Fibroblast of villous mesenchyme (primary cell): ENCODE measurements around the gene CTXND1. TPM values are rescaled to one million over a fixed set of nuclear protein-coding genes. Genes with fewer than 3 reads are reported as not detected.

Source experiments
- DNase-seq: peaks from one replicate; pipeline ENCODE4 v3.0.0-alpha.2; 2010; ENCODE audit warnings: low read depth
- H3K4me3 ChIP-seq: 2 replicates; pipeline ENCODE4 v1.5.1; 2011; ENCODE audit warnings: low read depth, mild to moderate bottlenecking, low read length
- total RNA-seq: library from RNA; depleted of rRNA; stranded (reverse); fragments of >200 nt; gene quantifications from 2 replicates; pipeline ENCODE4 v1.2.3, GENCODE V29; 2012
- TF ChIP-seq, protein P1 (sequence below): IDR thresholded peaks from 2 replicates; pipeline ENCODE4 v1.5.1; 2012; ENCODE audit warnings: low read depth, mild to moderate bottlenecking, low read length; ENCODE audit not compliant: insufficient read depth

Gene CTXND1
- total RNA-seq, 1 donor: not detected

DNA sequence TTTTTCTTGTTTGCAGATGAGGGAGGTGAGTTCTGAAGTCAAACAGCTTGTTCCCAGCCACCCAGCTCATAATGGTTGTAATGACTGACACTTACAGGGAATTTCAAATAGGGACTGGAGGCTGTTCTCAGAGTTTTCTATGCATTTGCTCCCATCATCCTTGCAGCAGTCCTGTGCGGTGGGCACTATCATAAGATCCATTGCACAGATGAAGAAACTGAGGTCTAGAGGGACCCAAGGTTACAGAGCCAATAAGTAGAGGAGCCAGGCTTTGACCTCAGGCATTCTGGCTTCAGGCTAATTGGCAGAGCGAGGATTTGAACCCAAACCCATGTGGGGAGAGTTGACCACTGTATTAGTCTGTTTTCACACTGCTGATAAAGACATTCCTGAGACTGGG is 66.9 kb downstream of the CTXND1 start:
- TF ChIP-seq, protein P1, sequence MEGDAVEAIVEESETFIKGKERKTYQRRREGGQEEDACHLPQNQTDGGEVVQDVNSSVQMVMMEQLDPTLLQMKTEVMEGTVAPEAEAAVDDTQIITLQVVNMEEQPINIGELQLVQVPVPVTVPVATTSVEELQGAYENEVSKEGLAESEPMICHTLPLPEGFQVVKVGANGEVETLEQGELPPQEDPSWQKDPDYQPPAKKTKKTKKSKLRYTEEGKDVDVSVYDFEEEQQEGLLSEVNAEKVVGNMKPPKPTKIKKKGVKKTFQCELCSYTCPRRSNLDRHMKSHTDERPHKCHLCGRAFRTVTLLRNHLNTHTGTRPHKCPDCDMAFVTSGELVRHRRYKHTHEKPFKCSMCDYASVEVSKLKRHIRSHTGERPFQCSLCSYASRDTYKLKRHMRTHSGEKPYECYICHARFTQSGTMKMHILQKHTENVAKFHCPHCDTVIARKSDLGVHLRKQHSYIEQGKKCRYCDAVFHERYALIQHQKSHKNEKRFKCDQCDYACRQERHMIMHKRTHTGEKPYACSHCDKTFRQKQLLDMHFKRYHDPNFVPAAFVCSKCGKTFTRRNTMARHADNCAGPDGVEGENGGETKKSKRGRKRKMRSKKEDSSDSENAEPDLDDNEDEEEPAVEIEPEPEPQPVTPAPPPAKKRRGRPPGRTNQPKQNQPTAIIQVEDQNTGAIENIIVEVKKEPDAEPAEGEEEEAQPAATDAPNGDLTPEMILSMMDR: no peak
- H3K4me3 ChIP-seq: no peak overlapping the region
- DNase-seq: no peak

DNA sequence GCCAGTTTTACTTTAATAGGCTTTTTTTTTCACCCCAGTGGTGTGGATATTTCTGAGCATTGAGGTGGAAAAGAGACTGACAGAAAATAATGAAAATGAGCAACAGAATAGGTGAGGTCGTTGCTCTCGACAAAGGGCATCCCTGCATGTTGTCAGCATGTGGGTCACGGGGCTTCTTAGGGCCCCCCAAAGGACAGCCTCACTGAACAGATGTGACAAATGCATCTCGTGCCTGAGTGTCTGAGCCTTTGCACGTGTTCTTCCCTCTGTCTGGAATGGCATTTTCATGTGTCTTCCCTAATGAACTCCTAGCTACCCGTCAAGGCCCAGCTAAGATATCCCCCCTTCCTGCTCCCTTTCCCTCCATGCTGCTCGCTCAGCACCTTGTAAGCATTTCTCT is 67.5 kb downstream of the CTXND1 start:
- TF ChIP-seq, protein P1: no peak
- DNase-seq: no peak
- H3K4me3 ChIP-seq: no peak overlapping the region

DNA sequence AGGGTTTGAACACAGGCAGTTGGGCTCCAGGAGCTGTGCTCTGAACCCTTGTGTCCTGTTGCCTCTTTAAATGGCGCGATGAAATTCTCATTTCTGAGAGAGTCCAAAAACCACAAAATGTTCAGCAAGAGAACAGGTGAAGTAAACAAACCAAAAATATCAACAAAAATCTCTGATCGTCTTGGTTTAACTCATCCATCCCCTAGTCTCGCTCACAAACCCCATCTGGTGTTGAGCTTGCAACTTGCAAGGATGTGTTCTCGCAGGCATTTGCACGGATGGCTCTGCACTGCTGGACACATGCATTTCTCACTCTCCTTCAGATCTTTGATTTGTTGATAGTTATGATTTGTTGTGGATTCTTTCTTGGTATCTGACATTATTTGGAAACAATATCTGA is 68.1 kb downstream of the CTXND1 start:
- H3K4me3 ChIP-seq: no peak overlapping the region
- TF ChIP-seq, protein P1: peak; percentile 34
- DNase-seq: peak; percentile 27

DNA sequence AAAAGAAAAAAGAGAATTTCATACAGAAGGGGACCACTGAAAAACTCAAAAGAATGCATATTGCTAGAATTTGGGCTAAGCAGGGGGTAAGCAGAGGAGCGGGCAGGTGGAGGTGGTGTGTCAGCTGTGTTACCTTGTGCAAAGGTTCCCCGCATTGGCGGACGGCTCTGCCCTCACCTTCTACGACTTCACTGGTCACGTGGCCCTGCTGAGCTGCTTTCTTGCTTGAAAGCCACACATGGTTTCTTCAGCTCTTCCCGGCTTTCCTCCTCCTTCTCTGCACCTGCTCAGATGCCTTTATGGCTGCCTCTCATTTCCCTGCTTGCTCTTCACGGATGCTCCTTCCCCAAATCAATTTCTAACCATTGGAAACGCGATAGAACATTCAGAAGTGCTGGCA is 68.7 kb downstream of the CTXND1 start:
- TF ChIP-seq, protein P1: no peak
- DNase-seq: no peak
- no peak overlapping the region for H3K4me3 ChIP-seq

DNA sequence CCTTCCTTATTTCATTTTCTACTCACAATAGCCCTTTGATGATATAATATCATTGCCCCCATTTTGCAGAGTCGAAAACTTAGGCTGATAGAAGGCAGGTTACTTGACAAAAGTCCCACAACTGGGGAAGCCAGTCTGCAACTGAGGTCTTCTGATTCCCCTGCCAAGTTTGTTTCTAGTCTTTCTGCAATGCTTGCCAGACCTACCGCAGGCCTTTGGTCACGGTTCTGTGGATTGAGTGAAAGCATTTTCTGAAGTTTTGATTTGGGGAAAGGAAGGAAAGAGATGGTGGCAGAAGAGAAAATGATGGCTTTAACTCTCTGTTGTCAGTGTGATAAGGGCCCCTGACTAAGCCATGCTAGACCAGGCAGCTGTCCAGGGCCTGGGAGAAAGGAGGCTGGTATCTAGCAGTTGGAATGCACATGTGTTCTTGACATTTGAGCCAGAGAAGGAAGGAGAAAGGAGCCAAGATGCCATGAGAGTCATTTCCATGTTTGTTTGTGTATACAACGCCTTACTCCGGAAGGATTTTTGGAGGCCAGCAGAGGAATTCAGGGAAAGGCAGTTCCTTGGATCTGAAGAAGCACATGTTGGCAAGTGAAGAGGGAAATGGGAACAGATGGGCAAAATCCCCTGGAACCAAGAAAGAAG is 69.3 kb downstream of the CTXND1 start:
- TF ChIP-seq, protein P1: no peak

DNA sequence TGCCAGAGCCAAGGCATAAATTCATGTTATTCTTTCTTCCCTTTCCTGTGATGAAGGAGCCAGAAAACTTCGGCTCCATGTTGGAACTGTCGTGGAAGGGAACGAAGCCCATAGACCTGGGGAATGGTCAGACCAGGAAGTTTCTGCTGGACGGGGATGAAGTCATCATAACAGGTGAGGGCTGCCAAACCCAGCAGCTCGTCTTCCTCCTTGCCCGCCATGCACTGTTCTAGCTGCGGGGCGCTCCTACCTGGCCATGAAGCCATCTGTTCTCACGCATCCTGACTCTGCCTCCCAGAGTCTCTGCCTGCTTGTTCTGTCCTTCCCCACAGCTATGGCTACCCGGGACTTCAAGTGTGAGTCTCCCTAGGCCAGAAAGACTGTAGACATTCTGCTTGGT is 71.0 kb downstream of the CTXND1 start:
- no peak overlapping the region for H3K4me3 ChIP-seq
- TF ChIP-seq, protein P1: no peak
- no peak for DNase-seq

More for the DNA sequence above, 69.3 kb downstream of the CTXND1 start:
- DNase-seq: peak; percentile 64
- H3K4me3 ChIP-seq: no peak overlapping the region

DNA sequence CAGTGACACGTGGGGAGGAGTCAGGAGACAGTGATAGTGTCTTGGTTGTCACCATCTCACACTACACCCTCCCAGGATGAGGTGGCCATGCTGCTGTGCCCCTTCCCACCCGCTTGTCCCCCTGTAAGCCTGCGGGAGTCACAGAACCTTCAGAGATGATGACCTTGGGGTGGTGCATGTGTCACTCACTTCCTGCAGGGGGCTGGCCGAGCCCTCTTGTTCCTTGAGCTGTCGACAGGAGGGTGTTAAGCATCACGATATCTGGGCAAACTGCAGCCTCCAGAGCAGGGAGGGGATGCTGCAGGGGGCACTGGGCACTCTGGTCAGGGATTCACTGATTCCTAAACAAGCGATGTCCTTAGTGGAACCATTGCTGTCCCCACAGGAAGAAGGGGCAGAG is 71.5 kb downstream of the CTXND1 start:
- TF ChIP-seq, protein P1: no peak

More for the DNA sequence above, 71.5 kb downstream of the CTXND1 start:
- H3K4me3 ChIP-seq: no peak overlapping the region
- DNase-seq: no peak
